Loucy (cell line): Measurements from ENCODE around the gene GOLIM4.

ENCODE experiments used
- EZH2phosphoT487 ChIP-seq: fragments of 200-600 bp; IDR thresholded peaks from 2 replicates; pipeline ENCODE4 v1.6.1; 2018; ENCODE audit warnings: antibody characterized with exemption, mild to moderate bottlenecking, moderate library complexity, borderline replicate concordance
- TF ChIP-seq, protein P1 (sequence below): fragments of 200-600 bp; sonication (generic); conservative IDR thresholded peaks from 2 replicates; pipeline ENCODE4 v1.5.1; 2014; ENCODE audit warnings: mild to moderate bottlenecking, antibody characterized with exemption, low read length

- TF ChIP-seq, protein P1, sequence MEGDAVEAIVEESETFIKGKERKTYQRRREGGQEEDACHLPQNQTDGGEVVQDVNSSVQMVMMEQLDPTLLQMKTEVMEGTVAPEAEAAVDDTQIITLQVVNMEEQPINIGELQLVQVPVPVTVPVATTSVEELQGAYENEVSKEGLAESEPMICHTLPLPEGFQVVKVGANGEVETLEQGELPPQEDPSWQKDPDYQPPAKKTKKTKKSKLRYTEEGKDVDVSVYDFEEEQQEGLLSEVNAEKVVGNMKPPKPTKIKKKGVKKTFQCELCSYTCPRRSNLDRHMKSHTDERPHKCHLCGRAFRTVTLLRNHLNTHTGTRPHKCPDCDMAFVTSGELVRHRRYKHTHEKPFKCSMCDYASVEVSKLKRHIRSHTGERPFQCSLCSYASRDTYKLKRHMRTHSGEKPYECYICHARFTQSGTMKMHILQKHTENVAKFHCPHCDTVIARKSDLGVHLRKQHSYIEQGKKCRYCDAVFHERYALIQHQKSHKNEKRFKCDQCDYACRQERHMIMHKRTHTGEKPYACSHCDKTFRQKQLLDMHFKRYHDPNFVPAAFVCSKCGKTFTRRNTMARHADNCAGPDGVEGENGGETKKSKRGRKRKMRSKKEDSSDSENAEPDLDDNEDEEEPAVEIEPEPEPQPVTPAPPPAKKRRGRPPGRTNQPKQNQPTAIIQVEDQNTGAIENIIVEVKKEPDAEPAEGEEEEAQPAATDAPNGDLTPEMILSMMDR: no peak
- TF ChIP-seq EZH2phosphoT487: no peak
Measured at GRCh38 chr3:168100777-168101492, 5.2 kb upstream of the GOLIM4 start.
